Measurements from ENCODE around the gene ARHGAP10. TPM values are rescaled to one million over a fixed set of nuclear protein-coding genes. Genes with fewer than 3 reads are reported as not detected.

Gene ARHGAP10
- total and polyA plus RNA-seq, 2 donors (not counting 1 experiment from before 2014, with no cell fraction given), result 0.10 to 0.34 TPM

- Histone ChIP-seq H3K27ac (ENCODE audit: low read length in 2 of 2) (no peak overlapping the region), H3K4me1 (ENCODE audit: control insufficient read depth in 2 of 2, insufficient read depth in 2 of 2, low read length in 2 of 2) (peaks cover 5 to 22% of the 10 kb centered on the region in 2 donors), H3K36me3 (replicated peaks in 1 of 2; ENCODE audit: control extremely low read depth in 1 of 2, control insufficient read depth in 1 of 2, extremely low read depth in 1 of 2, insufficient read depth in 2 of 2, low read length in 1 of 2) (no peaks in the 10 kb centered on the region), H4K20me1 (ENCODE audit: control insufficient read depth, insufficient read depth, low read length, poor library complexity, severe bottlenecking) (no peaks in the 10 kb centered on the region), H3K9me3 (ENCODE audit: control extremely low read depth in 1 of 3, control insufficient read depth in 2 of 3, insufficient read depth in 1 of 3, low read length in 2 of 3) (no peaks in the 10 kb centered on the region), H3K79me2 (ENCODE audit: control insufficient read depth, insufficient read depth, low read length) (no peaks in the 10 kb centered on the region), H2AFZ (ENCODE audit: insufficient read depth, low read depth, low read length, poor library complexity, severe bottlenecking) (no peak overlapping the region), H3K27me3 (replicated peaks in 1 of 4; ENCODE audit: control extremely low read depth in 1 of 4, control insufficient read depth in 3 of 4, insufficient read depth in 4 of 4, low read length in 3 of 4) (no peaks in the 10 kb centered on the region), H3K9ac (ENCODE audit: low read length) (no peak overlapping the region), H3K4me3 (ENCODE audit: control extremely low read depth in 1 of 5, extremely low read depth in 1 of 5, insufficient read depth in 1 of 5, low read depth in 2 of 5, low read length in 4 of 5) (no peak overlapping the region), H3K4me2 (replicated peaks; ENCODE audit: low read depth, low read length, poor library complexity, severe bottlenecking) (no peak overlapping the region)
- Mint-ChIP-seq H3K4me1 (peaks cover 20% of the 10 kb centered on the region), H3K9me3 (ENCODE audit: insufficient read depth) (no peaks in the 10 kb centered on the region), H3K27me3 (peaks cover 5% of the 10 kb centered on the region), H3K4me3 (no peak overlapping the region), H3K27ac (no peak overlapping the region)
- CTCF ChIA-PET, result no interaction called here
- ATAC-seq (ENCODE audit: low read depth) (no peak), DNase-seq (no peak)
- POLR2A ChIA-PET, result no interaction called here
- no peak for TF ChIP-seq CTCF (IDR thresholded peaks at IDR 0.05)
- TF ChIP-seq EZH2 (IDR thresholded peaks at IDR 0.05; ENCODE audit: borderline replicate concordance, insufficient read depth, low read depth, low read length, poor library complexity, severe bottlenecking), result no peak
- intact Hi-C loops (cut with micrococcal nuclease), result no loop called here
- WGBS (ENCODE audit: insufficient coverage), result 72% methylated on average over 4 of the region's 4 CpGs
Observed at GRCh38 chr4:147940171-147940570, 208.3 kb downstream of the ARHGAP10 start.

- intact Hi-C loops (cut with micrococcal nuclease), result no loop called here
- H3K4me1 Mint-ChIP-seq, result peaks cover 20% of the 10 kb centered on the region
- CTCF ChIA-PET, result no interaction called here
- Histone ChIP-seq H4K20me1 (ENCODE audit: control insufficient read depth, insufficient read depth, low read length, poor library complexity, severe bottlenecking) (no peaks in the 10 kb centered on the region), H3K4me2 (replicated peaks; ENCODE audit: low read depth, low read length, poor library complexity, severe bottlenecking) (no peak overlapping the region), H3K4me1 (ENCODE audit: control insufficient read depth in 2 of 2, insufficient read depth in 2 of 2, low read length in 2 of 2) (peaks cover 5 to 22% of the 10 kb centered on the region in 2 donors), H3K27me3 (replicated peaks in 1 of 4; ENCODE audit: control extremely low read depth in 1 of 4, control insufficient read depth in 3 of 4, insufficient read depth in 4 of 4, low read length in 3 of 4) (no peaks in the 10 kb centered on the region), H3K79me2 (ENCODE audit: control insufficient read depth, insufficient read depth, low read length) (no peaks in the 10 kb centered on the region), H3K36me3 (replicated peaks in 1 of 2; ENCODE audit: control extremely low read depth in 1 of 2, control insufficient read depth in 1 of 2, extremely low read depth in 1 of 2, insufficient read depth in 2 of 2, low read length in 1 of 2) (no peaks in the 10 kb centered on the region), H3K9ac (ENCODE audit: low read length) (no peak overlapping the region), H3K4me3 (ENCODE audit: control extremely low read depth in 1 of 5, extremely low read depth in 1 of 5, insufficient read depth in 1 of 5, low read depth in 2 of 5, low read length in 4 of 5) (no peak overlapping the region), H3K27ac (ENCODE audit: low read length in 2 of 2) (no peak overlapping the region), H2AFZ (ENCODE audit: insufficient read depth, low read depth, low read length, poor library complexity, severe bottlenecking) (no peak overlapping the region), H3K9me3 (ENCODE audit: control extremely low read depth in 1 of 3, control insufficient read depth in 2 of 3, insufficient read depth in 1 of 3, low read length in 2 of 3) (no peaks in the 10 kb centered on the region)
- POLR2A ChIA-PET, result no interaction called here
- ATAC-seq (ENCODE audit: low read depth) (no peak), DNase-seq (no peak)
- H3K4me3 Mint-ChIP-seq, result no peak overlapping the region
- no peak overlapping the region for H3K27ac Mint-ChIP-seq
- WGBS (ENCODE audit: insufficient coverage), result 100% methylated on average over 1 of the region's 2 CpGs
- H3K27me3 Mint-ChIP-seq, result peaks cover 8% of the 10 kb centered on the region
- no peaks in the 10 kb centered on the region for H3K9me3 Mint-ChIP-seq (ENCODE audit: insufficient read depth)
- TF ChIP-seq EZH2 (IDR thresholded peaks at IDR 0.05; ENCODE audit: borderline replicate concordance, insufficient read depth, low read depth, low read length, poor library complexity, severe bottlenecking) (no peak), CTCF (IDR thresholded peaks at IDR 0.05) (no peak)
Observed at GRCh38 chr4:147941373-147941772, 209.5 kb downstream of the ARHGAP10 start.

Measured in B cell (primary cell).